ENCODE data around the gene WDR93.

WDR93 gene

DNA sequence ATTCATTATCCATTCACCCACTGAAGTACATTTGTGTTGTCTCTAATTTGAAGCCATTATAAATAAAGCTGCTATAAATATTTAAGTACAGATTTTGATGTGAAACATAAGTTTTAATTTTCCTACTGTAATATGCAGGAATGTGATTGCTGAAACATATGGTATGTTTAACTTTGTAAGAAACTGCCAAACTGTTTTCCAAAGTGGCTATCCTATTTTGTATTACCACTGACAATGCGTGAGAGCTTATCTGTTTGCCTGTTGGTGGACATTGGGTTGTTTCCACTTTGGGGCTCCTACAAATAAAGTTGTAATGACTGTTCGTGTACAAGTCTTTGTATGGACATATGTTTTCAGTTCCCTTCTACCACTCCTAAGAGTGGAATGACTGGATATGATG is 2.5 kb downstream of the WDR93 start:
- DNase-seq = no peak

DNA sequence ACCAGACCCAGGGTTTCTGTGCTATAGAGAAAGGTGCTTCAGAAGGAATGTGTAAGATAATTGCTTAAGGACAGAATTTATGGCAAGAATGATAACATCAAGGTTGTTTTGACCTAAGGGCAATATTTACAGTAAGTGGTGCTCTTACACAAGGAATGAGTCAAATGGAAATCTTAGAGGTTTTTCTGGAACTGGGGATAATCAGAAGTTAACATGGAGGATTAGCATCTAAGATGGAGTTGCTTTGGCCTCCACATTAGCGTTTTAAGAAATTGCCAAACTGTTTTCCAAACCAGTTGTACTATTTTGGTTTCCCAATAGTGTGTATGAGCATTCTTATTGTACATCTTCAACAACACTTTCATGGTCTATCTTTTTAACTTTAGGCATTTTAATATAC is 3.1 kb downstream of the WDR93 start:
- no peak for DNase-seq

DNA sequence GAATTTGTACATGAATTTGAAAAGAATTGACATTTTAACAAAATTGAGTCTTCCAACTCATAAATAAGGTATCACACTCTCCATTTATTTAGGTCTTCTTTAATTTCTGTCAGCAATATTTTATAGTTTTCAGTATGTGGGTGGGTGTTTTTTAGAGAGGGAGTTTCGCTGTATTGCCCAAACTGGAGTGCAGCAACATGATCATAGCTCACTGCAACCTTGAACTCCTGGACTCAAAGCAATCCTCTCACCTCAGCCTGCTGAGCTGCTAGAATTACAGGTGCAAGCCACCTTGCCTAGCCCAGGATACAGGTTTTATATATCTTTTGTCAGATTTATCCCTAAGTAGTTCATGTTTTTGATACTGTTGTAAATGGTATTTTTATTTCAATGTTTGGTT is 4.6 kb downstream of the WDR93 start:
- no peak for DNase-seq

DNA sequence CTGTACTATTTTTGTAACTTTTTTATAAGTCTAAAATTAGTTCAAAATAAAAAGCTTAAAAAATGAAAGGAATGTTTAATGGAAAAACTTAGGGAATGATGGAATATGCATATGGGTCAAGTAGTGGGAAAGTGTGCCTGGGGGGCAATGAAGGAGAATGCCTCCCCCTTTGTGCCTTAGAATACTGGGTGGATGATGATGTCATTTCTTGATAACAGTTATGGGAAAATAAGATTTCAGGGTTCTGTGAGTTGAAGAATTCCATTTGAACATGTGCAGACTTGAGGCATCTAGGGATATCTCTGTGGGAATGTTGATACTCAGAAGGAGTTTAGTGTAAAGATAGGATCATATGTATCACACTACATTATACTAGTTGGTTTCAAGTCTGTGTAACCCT is 13.8 kb downstream of the WDR93 start:
- no peak for DNase-seq

DNA sequence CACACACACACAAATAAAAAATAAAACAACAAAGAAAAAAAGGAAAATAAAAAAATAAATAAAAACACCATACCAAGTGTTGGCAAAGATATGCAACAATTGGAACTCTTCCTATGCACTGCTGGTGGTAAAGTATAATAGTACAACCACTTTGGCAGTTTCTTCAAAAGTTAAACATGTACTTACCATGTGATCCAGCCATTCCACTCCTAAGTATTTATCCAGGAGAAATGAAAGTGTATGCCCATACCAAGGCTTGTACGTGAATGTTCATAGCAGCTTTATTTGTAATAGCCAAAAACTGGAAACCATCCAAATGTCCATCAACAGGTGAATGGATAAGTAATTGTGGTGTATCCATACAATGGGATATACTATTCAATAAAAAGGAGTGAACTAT is 17.0 kb downstream of the WDR93 start:
- no peak for DNase-seq

DNA sequence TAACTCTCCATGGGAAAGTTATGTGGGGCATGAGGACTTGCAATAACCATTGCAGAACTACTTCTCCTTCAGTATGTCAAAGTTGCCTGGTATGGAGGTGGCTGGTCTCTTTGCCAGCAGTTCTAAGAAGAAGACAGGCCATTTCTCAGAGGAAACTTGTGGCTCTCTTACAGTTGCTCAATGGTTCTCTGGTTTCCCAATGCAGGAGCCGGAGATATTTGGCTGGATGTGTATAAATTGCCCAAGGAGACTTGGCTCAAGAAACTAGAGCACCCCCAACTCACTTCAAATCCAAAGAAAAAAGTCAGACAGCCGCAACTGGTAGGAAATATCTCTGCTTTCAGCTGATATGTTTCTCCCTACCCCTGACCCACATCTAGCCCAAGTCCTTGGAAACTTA is 24.2 kb downstream of the WDR93 start:
- no peak for DNase-seq

DNA sequence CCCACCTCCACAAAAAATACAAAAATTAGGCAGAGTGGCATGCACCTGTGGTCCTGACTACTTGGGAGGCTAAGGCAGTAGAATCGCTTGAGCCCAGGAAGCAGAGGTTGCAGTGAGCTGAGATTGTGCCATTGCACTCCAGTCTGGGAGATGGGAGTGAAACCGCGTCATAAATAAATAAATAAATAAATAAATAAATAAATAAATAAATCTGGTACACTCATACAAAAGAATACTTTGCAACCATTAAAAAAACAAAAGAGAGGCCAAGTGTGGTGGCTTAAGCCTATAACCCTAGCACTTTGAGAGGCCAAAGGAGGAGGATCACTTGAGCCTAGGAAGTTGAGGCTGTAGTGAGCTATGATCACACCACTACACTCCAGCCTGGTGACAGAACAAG is 32.4 kb downstream of the WDR93 start:
- DNase-seq = no peak

DNA sequence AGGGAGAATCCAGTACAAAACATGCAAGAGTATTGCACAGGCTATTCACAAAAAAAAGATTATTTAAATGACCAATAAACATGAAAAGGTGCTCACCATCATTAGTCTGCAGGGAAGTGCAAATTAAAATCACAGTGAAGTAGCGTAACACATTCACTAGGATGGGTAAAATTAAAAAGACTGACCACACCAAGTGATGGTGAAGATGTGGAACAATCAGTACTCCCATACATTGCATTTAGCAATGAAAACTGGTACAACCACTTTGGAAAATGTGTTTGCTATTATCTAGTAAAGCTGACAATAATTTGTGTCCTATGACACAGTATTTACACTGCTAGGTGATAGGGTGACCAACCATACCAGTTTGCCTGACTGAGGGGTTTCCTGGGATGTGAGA is 34.0 kb downstream of the WDR93 start:
- DNase-seq = no peak

DNA sequence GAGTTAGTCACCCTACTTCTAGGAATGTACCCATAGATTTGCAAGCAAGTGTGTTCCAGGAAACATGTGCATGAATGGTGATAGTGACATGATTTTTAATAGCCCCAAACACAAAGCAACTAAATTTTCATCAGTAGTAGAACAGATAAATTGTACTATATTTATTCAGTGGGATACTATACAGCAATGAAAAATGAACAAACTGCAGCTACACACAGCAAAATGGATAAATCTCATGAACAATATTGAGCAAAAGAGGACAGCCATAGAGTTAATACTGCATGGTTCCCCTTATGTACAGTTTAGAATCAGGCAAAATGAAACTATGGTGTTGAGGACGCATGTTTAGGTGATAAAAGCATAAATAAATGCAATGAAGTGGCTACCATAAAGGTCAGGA is 34.5 kb downstream of the WDR93 start:
- DNase-seq = no peak

DNA sequence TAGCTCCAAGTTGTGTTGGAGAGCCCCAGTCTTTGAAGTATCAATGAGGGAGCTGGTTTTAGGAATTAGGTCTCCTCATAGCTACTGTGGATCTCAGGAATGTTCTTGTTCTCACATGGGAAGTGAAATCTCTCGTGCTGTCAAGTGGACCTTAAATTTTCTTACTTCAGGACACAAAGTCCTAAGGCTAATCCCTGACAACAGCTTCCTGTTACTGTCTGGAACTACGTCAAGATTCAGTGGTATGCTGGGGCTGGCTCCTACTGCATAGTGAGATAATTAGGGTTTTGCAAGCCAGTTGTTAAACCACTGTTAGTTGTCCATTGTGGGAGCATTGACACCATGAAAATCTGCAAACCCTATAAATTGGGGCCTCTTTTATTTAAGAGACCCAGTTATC is 37.6 kb downstream of the WDR93 start:
- DNase-seq = no peak

DNA sequence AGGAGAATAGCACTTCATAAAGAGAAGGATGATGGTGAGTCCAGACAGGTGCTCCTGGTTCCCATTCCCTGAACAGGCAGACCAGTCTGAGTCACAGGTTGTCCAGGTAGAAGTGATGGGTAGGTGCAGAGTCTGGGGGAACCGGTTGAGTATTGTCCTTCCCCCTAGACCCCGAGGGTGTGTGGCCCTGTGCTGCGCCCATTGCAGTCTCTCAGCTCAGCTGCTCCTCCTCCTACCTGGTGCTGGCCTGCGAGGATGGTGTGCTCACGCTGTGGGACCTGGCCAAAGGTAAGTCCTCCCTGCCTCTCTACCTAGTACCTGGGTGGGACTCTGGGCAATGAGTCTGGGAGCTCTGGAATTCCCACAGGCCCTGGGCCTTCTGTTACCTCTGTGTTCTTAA is 40.7 kb downstream of the WDR93 start:
- DNase-seq = no peak

DNA sequence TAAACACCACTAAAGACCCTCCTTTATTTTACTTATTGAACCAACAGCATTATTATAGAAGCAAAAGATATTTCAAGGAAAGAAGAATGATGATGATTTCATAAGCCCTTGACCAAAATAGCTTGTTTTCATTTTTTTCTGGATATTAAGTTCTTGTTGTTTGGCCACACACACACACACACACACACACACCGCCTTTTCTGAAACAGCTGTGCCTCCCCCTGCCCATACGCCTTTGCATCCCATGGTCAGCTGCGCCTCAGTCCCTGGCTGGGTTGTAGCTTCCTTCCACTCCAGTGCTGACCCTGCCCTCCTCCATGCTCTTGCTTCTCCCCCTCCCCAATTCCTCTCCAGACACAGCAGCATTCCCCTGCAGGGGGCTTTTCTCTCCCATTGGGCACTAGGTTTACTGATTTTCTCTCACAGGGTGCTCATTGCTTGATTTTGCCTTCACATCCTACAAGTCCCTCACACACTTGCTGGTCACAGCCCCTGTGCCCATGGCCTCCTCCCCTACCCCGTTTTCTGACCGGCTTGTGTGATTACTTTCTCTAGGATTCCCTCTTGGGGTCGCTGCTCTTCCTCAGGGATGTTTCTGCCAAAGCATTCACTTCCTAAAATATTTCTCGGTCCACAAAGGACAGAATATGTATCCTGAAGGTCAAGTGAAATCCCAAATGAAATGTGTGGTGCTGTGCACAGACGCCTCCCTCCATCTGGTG is 42.0 kb downstream of the WDR93 start:
- DNase-seq = no peak

DNA sequence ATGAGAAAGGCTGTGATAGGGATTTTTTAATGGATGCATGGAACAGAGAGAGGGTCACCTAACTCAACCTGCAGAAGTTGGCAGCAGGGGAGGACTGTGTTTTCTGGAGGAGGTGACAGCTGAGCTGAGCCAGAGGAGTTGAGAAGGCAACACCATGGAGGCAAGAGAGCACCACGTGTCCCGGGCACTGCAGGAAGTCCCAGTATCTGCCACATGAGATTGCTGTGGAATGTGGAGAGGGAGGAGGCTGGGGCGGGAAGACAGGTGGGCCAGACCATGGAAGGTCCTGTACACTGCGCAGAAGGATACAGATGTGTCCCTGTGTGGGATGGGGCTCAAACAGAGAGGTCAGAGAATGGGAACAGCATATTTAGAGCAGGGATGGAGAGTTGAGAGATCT is 45.2 kb downstream of the WDR93 start:
- no peak for DNase-seq

DNA sequence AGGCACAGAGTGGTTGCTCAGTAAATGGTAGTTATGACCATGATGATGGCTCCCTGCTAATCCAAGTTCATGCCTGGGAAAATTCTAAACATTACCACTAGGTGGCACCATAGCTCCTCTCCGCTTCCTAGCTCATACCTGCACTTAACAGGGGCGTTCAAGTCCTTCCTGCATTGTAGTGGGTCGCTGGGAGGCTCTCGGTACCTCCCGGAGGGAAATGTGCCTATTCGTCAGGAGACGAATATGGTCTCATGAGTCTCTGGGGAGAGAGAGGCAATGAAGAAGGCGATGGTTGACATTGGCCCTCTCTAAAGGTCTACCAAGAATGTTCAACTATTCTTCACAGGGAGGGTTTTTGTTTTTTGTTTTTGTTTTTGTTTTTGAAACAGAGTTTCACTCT is 49.5 kb downstream of the WDR93 start:
- DNase-seq = peak; percentile 49

DNA sequence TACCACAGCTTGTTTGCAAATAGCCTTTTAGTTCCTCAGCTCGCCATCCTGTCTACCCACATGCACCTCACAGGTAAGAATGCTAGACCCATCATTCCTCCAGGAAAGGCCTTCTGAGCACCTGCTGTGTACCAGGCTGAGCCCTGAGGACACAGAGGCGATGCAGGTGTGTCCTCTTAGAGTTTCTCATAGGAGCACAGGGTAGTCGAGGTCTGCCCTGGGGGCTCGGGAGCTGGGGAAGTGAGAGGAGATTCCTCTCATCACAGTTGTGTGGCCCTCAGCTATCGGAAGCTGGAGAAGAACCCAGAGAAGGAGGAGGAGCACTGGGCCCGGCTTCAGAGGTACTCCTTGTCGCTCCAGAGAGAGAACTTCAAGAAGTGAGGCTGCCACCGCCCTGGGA is 52.4 kb downstream of the WDR93 start:
- no peak for DNase-seq

DNA sequence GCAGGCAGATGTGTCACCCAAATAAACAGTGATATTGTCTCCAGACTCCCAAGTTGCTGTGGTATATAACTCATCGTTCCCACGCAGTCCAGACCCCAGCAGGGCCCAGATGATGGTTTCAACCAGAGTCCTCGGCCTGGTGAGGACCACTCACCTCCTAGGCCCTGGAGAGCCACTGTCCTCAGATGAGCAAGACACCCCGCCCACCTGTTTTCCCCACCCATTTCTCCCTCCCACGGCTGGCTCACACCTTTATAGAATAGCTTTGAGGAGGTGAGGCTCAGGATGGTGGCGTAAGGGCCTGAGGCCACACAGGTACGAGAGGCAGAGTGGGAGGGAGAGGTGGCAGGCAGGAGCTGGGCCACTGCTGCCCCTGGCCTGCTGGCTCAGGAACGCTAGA is 53.0 kb downstream of the WDR93 start:
- DNase-seq = no peak

DNA sequence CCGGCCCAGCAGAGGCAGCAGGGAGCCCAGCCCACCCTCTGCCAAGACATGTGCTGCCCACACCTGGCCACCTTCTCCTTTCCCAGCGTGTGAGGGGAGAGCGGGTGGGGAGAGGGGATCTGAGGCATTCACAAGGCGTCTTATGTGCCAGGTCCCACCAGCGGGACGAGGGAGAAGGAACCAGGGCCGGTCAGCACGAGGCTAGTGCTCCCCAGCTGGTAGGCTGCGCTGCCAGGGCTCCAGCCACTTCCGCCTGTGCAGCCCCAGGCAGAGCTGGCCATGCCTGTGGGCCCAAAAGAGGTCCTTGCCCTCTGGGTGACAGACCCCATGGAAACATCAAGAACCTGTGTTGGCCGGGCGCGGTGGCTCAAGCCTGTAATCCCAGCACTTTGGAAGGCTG is 54.5 kb downstream of the WDR93 start:
- no peak for DNase-seq

DNA sequence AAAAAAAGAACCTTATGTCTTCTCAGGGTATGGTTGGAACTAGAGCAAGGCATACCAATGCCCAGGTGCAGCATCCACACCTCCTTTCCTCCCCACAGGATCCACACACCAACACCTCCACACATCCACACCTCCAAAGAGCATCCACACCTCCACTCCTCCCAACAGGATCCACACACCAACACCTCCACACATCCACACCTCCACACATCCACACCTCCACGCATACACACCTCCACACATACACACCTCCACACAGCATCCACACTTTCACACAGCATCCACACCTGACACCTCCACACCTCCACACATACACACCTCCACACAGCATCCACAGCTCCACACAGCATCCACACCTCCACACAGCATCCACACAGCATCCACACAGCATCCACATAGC is 55.2 kb downstream of the WDR93 start:
- no peak for DNase-seq

DNA sequence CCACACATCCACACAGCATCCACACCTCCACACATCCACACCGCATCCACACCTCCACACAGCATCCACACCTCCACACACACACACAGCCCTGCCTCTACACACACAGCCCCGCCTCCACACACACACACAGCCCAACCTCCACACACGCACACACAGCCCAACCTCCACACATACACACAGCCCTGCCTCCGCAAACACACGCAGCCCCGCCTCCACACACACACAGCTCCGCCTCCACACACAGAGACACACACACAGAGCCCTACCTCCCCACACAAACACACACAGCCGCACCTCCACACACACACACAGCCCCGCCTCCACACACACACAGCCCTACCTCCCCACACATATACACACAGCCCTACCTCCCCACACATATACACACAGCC is 55.8 kb downstream of the WDR93 start:
- no peak for DNase-seq

DNA sequence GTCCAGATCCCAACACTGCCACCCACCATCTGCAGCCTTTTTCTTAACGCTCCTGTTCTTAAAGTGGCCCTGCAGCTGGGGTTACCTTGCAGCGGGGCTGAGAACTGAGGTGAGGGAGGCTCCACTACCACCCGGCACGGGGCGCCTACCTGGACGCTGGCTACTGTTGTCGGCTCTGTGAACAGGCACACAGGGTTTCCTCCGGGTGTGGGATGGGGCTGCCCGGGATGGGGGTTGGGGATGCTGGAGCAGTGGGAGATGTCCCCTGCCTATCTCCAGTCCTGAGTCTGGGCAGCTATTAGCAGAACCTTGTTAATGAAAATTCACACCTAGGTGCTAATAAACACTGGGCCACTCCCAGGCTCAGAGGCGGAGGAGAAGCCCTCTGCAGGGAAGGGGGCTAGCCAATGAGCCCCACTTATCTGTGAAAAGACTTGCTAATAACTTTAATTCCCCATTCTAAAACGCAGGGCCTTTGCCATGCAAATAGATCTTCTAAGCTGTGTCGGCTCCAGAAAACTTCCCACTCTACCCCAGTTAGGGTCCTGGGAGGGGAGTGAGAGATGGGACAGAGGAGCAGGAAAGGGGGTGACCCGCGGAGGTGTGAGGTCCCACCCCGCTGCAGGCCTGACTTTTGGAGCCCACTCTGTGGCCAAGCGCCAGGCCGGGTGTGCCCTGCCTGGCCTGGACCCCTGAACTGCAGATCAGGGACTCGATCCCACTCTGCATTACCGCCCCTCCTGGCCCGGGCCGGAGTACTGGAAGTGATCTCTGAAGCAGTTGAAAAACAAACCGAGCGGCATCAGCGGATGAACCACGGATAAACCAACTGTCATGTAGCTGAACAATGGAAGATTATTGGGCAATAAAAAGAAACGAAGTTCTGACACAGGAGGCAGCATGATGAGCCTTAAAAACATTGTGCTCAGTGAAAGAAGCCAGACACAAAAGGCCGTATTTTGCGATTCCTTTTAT is 57.4 kb downstream of the WDR93 start:
- DNase-seq = no peak

DNA sequence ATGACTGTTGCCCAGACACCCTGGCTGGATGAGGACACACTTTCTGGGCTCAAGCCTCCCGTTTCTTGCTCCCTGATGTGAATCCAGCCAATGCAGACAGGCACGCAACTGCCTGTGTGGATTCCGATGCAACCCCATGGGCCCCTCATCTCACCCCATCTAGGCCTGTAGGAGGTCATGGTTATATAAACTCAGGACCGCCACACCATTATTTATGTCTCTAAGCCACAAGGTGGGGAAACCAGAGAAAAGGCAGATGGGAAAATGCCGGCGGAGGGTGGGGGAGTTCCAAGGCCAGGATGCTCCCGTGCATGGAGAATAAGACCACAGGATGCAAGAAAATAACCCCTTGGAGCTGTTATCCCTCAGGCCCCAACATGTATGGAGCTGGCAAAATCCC is 58.4 kb downstream of the WDR93 start:
- DNase-seq = no peak

DNA sequence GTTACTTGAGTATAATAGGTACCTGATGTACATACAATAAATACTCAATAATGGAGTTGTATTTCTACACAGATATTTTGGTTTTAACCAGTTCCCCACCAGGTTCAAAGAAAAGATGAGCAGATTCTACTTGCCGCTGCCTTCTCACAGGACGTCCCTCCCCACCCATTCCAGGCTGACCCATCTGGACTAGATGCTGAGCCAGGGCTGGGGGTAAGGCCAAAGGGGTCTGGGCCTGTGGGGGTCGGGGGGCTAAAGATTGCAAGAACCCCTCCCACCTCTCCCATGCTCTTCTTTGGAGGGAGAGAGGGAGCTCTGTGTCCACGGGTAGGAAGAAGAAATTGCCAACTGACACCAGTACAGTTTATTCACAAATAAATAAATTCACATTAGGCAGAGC is 58.9 kb downstream of the WDR93 start:
- no peak for DNase-seq

DNA sequence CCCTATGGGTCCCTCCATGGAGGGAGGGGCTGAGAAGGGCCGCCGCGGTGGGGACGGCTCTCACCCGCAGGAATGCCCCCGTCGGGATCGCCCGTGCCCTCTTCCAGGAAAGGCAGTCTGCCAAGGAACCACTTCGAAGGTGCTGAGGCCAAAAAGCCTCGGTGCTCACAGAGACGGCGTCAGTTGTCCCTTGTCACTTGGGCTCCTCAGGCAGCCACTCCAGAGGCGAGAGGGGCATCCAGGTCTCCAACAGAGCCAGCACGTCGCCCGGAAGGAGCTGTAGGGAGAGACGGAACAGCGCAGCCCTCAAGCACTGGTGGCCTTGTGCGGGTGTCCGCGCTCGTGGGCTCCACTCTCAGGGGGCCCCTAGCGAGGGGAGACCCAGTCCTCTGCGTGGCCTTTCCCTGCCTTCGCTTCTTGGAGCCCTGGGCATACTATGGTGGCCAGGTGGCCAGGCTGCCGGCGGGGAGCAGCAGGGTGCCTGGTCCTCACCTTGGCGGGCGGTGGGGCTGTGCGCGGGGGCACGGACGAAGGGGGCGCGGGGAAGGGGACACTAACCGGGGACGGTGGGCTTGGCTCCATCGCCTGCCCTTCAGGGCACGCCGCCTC is 59.4 kb downstream of the WDR93 start:
- DNase-seq = peak; percentile 2

Measured in activated naive CD4-positive, alpha-beta T cell treated with Interleukin-2 at 50 U/mL for 16 hours (primary cell).